Activated CD8-positive, alpha-beta T cell treated with anti-CD3 and anti-CD28 coated beads for 36 hours (primary cell): ENCODE results near the gene MT1M. TPM values are rescaled to one million over a fixed set of nuclear protein-coding genes. Genes with fewer than 3 reads are reported as not detected.

ENCODE experiments used
- ATAC-seq: fragments of 200-7000 bp; cut with Tn5 transposase; one replicate; pipeline ENCODE4 v1.10.0; 2021; ENCODE audit warnings: mild to moderate bottlenecking, moderate library complexity
- CTCF ChIA-PET: fragments of 350-600 bp; sonication (Branson Sonifier 250); formaldehyde crosslinking; loops from one replicate; lab custom pipeline; 2021; ENCODE audit warnings: antibody characterized with exemption; lab: Charles Lee
- POLR2A ChIA-PET: fragments of 350-600 bp; sonication (Branson Sonifier 250); formaldehyde crosslinking; loops from one replicate; lab custom pipeline; 2021; ENCODE audit warnings: antibody characterized with exemption; lab: Charles Lee
- DNase-seq: peaks from one replicate; pipeline ENCODE4 v3.0.0-alpha.2; 2020
- H3K27ac Mint-ChIP-seq: one replicate; pipeline ENCODE4 v1.8.0; 2021; ENCODE audit warnings: mild to moderate bottlenecking, mixed read lengths
- H3K27me3 Mint-ChIP-seq: one replicate; pipeline ENCODE4 v1.8.0; 2021; ENCODE audit warnings: mixed read lengths
- H3K36me3 Mint-ChIP-seq: one replicate; pipeline ENCODE4 v1.8.0; 2021; ENCODE audit warnings: low read depth, mixed read lengths
- H3K4me1 Mint-ChIP-seq: one replicate; pipeline ENCODE4 v1.8.0; 2021; ENCODE audit warnings: low read depth, mixed read lengths
- H3K4me3 Mint-ChIP-seq: one replicate; pipeline ENCODE4 v1.8.0; 2021; ENCODE audit warnings: mild to moderate bottlenecking, moderate library complexity, mixed read lengths
- H3K9me3 Mint-ChIP-seq: one replicate; pipeline ENCODE4 v1.8.0; 2021; ENCODE audit warnings: mixed read lengths
- CTCF ChIP-seq: fragments of 200-600 bp; IDR thresholded peaks from one replicate; pipeline ENCODE4 v1.8.0; 2022; ENCODE audit warnings: antibody characterized with exemption, mild to moderate bottlenecking
- intact Hi-C: fragments of 100-400 bp; cut with micrococcal nuclease; formaldehyde crosslinking; loops from one replicate; pipeline ENCODE4 v1.10.0; 2022
- total RNA-seq, 2 experiments: library from RNA; stranded (reverse); gene quantifications; one replicate each; pipeline ENCODE4 v1.2.3, GENCODE V29; 2021

MT1M gene
- total RNA-seq, 2 experiments from 2014 or later = not detected

GRCh38 chr16:56610609-56611111, 21.8 kb upstream of the MT1M start:
- peaks cover 77% of the 10 kb centered on the region for H3K4me1 Mint-ChIP-seq
- no peak for TF ChIP-seq CTCF
- H3K9me3 Mint-ChIP-seq = no peaks in the 10 kb centered on the region
- H3K4me3 Mint-ChIP-seq = peak overlapping the region; percentile 81
- ChIA-PET POLR2A (interaction anchor here (0.6 to 1.8 kb wide), 5 partner anchors 12 to 140 kb away, joined by 3 to 8 read pairs (median 3); partner anchors contain the start of gene MT1E), CTCF (interaction anchor here (0.8 to 3.0 kb wide), 5 partner anchors 8 to 107 kb away, joined by 3 to 12 read pairs (median 3); no protein-coding TSS in a partner anchor)
- intact Hi-C loops = loop anchor here (5.0 kb wide), 1 partner anchor 72 kb away; the partner anchor contains the start of gene MT1X
- H3K36me3 Mint-ChIP-seq = peaks cover 2% of the 10 kb centered on the region
- no peak for DNase-seq
- no peaks in the 10 kb centered on the region for H3K27me3 Mint-ChIP-seq
- peak overlapping the region; percentile 94 for H3K27ac Mint-ChIP-seq
- peak; percentile 18 for ATAC-seq

- CTCF ChIA-PET = interaction anchor here (0.8 to 3.0 kb wide), 5 partner anchors 11 to 106 kb away, joined by 3 to 12 read pairs (median 3); no protein-coding TSS in a partner anchor
Measured at GRCh38 chr16:56611281-56611833, 21.1 kb upstream of the MT1M start.

GRCh38 chr16:56613706-56614105, 18.8 kb upstream of the MT1M start:
- ChIA-PET CTCF (interaction anchor here (2.6 kb wide), 1 partner anchor 17 kb away, joined by 6 read pairs; no protein-coding TSS in a partner anchor), POLR2A (interaction anchor here (0.7 to 1.2 kb wide), 2 partner anchors 12 to 452 kb away, joined by 3 to 4 read pairs; partner anchors contain the start of gene MT1E)
- intact Hi-C loops = loop anchor here (5.0 kb wide), 1 partner anchor 69 kb away; the partner anchor contains the start of gene MT1X
- Mint-ChIP-seq H3K4me3 (no peak overlapping the region), H3K27me3 (peaks cover 12% of the 10 kb centered on the region), H3K36me3 (peaks cover 2% of the 10 kb centered on the region), H3K4me1 (peaks cover 71% of the 10 kb centered on the region), H3K27ac (peak overlapping the region; percentile 69), H3K9me3 (no peaks in the 10 kb centered on the region)
- ATAC-seq (no peak), DNase-seq (no peak)
- TF ChIP-seq CTCF = no peak

More at GRCh38 chr16:56611281-56611833, 21.1 kb upstream of the MT1M start:
- H3K27ac Mint-ChIP-seq = peak overlapping the region; percentile 94
- H3K9me3 Mint-ChIP-seq = no peaks in the 10 kb centered on the region
- intact Hi-C loops = loop anchor here (5.0 kb wide), 1 partner anchor 71 kb away; the partner anchor contains the start of gene MT1X
- POLR2A ChIA-PET = interaction anchor here (1.4 to 2.0 kb wide), 3 partner anchors 14 to 49 kb away, joined by 3 to 9 read pairs (median 8); partner anchors contain the start of gene MT1E
- peaks cover 2% of the 10 kb centered on the region for H3K36me3 Mint-ChIP-seq
- DNase-seq (no peak), ATAC-seq (no peak)
- no peak for TF ChIP-seq CTCF
- no peak overlapping the region for H3K4me3 Mint-ChIP-seq
- H3K27me3 Mint-ChIP-seq = no peaks in the 10 kb centered on the region
- H3K4me1 Mint-ChIP-seq = peaks cover 74% of the 10 kb centered on the region

GRCh38 chr16:56614549-56614991, 17.9 kb upstream of the MT1M start:
- no peaks in the 10 kb centered on the region for H3K9me3 Mint-ChIP-seq
- H3K36me3 Mint-ChIP-seq = no peaks in the 10 kb centered on the region
- no peak overlapping the region for H3K4me3 Mint-ChIP-seq
- TF ChIP-seq CTCF = no peak
- CTCF ChIA-PET = interaction anchor here (2.6 kb wide), 1 partner anchor 16 kb away, joined by 6 read pairs; no protein-coding TSS in a partner anchor
- peaks cover 65% of the 10 kb centered on the region for H3K4me1 Mint-ChIP-seq
- POLR2A ChIA-PET = interaction anchor here (0.6 to 1.3 kb wide), 3 partner anchors 9 to 66 kb away, joined by 3 read pairs; partner anchors contain the start of gene MT1E
- H3K27ac Mint-ChIP-seq = peak overlapping the region; percentile 69
- ATAC-seq (peak; percentile 64), DNase-seq (peak; percentile 72)
- intact Hi-C loops = loop anchor here (5.0 kb wide), 1 partner anchor 68 kb away; the partner anchor contains the start of gene MT1X
- peaks cover 12% of the 10 kb centered on the region for H3K27me3 Mint-ChIP-seq
